HCT116 (cell line): Measurements from ENCODE around the gene POU3F2. TPM values are rescaled to one million over a fixed set of nuclear protein-coding genes. Genes with fewer than 3 reads are reported as not detected.

Source experiments
- ATAC-seq: fragments of 200-7000 bp; cut with Tn5 transposase; 2 replicates; pipeline ENCODE4 v1.9.1; 2020; ENCODE audit warnings: mild to moderate bottlenecking, moderate library complexity
- BruUV-seq: library from RNA; stranded (reverse); fragments of 400-500 nt; replicated peaks from 2 replicates; lab custom pipeline; 2021; lab: Mats Ljungman, UMichigan
- CTCF ChIA-PET: fragments of 300-600 bp; sonication (Branson Sonifier 250); formaldehyde crosslinking; loops from one replicate; lab custom pipeline; 2021; ENCODE audit warnings: antibody characterized with exemption; lab: Charles Lee
- POLR2A ChIA-PET: fragments of 300-600, 350-600 bp; sonication (Branson Sonifier 250); formaldehyde crosslinking; loops from one replicate; lab custom pipeline; 2021; ENCODE audit warnings: antibody characterized with exemption; lab: Charles Lee
- RAD21 ChIA-PET, 2 experiments: fragments of 300-600 bp; sonication (Branson Sonifier 250); formaldehyde crosslinking; loops; one replicate each; lab custom pipeline; 2023; ENCODE audit warnings: low total read pairs in 2 of 2; ENCODE audit not compliant: uncharacterized antibody in 2 of 2, unreplicated experiment in 2 of 2, low non-redundant PET in 1 of 2; lab: Charles Lee
- DNase-seq: peaks from one replicate; pipeline ENCODE4 v3.0.0-alpha.2; 2010; ENCODE audit warnings: low read depth, low spot score
- H2AFZ ChIP-seq: fragments of 200-600 bp; shearing (Covaris generic), sonication (generic); 2 replicates; pipeline ENCODE4 v1.6.1; 2017; ENCODE audit warnings: low read depth, mixed run types, mixed read lengths, antibody characterized with exemption, low read length; ENCODE audit not compliant: poor library complexity, severe bottlenecking
- H3K27ac ChIP-seq: 2 replicates; pipeline ENCODE4 v1.5.1; 2012; ENCODE audit warnings: low read depth, low read length
- H3K27me3 ChIP-seq: fragments of 200-600 bp; sonication (generic); 2 replicates; pipeline ENCODE4 v1.6.1; 2016; ENCODE audit warnings: mixed run types, low read length, mixed read lengths; ENCODE audit not compliant: insufficient read depth
- H3K36me3 ChIP-seq, 2 experiments: fragments of 200-500 bp in 1 of 2; fragments of 200-600 bp in 1 of 2; sonication (Bioruptor generic) in 1 of 2; sonication (generic) in 1 of 2; 2 replicates each; pipeline versions ENCODE4 v1.5.1 to v1.6.1; 2014 to 2016; ENCODE audit warnings: low read length in 2 of 2, inconsistent platforms in 1 of 2, mixed read lengths in 1 of 2, mixed run types in 1 of 2; ENCODE audit not compliant: insufficient read depth in 2 of 2, control insufficient read depth in 1 of 2
- H3K4me1 ChIP-seq, 2 experiments: fragments of 200-600 bp in 1 of 2; sonication (generic) in 1 of 2; 2 replicates each; pipeline versions ENCODE4 v1.5.1 to v1.6.1; 2012 to 2017; ENCODE audit warnings: low read length in 2 of 2, inconsistent platforms in 1 of 2, mild to moderate bottlenecking in 1 of 2, mixed read lengths in 1 of 2, mixed run types in 1 of 2, moderate library complexity in 1 of 2; ENCODE audit not compliant: insufficient read depth in 2 of 2, control insufficient read depth in 1 of 2
- H3K4me2 ChIP-seq: fragments of 200-600 bp; sonication (generic); 2 replicates; pipeline ENCODE4 v1.6.1; 2017; ENCODE audit warnings: mixed run types, low read length, mixed read lengths
- H3K4me3 ChIP-seq, 2 experiments: fragments of 200-600 bp in 1 of 2; sonication (generic) in 1 of 2; replicated peaks in 1 of 2; 2 replicates each; pipeline ENCODE4 v1.5.1; 2011 to 2016; ENCODE audit warnings: low read length in 2 of 2, control low read depth in 1 of 2, low read depth in 1 of 2, mild to moderate bottlenecking in 1 of 2, mixed read lengths in 1 of 2, mixed run types in 1 of 2
- H3K79me2 ChIP-seq: fragments of 200-600 bp; sonication (generic); 2 replicates; pipeline ENCODE4 v1.6.1; 2017; ENCODE audit warnings: mild to moderate bottlenecking, mixed run types, low read length, moderate library complexity, mixed read lengths; ENCODE audit not compliant: insufficient read depth
- H3K9ac ChIP-seq: fragments of 200-600 bp; sonication (generic); 2 replicates; pipeline ENCODE4 v1.6.1; 2016; ENCODE audit warnings: low read length, mixed read lengths
- H3K9me2 ChIP-seq: fragments of 200-600 bp; sonication (generic), shearing (Covaris generic); 2 replicates; pipeline ENCODE4 v1.6.1; 2017; ENCODE audit warnings: mixed run types, mild to moderate bottlenecking, moderate library complexity; ENCODE audit not compliant: insufficient read depth
- H3K9me3 ChIP-seq, 2 experiments: fragments of 200-500 bp in 1 of 2; fragments of 200-600 bp in 1 of 2; sonication (Bioruptor generic) in 1 of 2; sonication (generic) in 1 of 2; 2 replicates each; pipeline ENCODE4 v1.6.1; 2014 to 2017; ENCODE audit warnings: low read length in 2 of 2, mixed read lengths in 2 of 2, inconsistent platforms in 1 of 2, low read depth in 1 of 2, mild to moderate bottlenecking in 1 of 2, mixed run types in 1 of 2, moderate library complexity in 1 of 2; ENCODE audit not compliant: control insufficient read depth in 1 of 2, insufficient read depth in 1 of 2
- H4K20me1 ChIP-seq: fragments of 200-600 bp; sonication (generic), shearing (Covaris generic); 2 replicates; pipeline ENCODE4 v1.6.1; 2017; ENCODE audit warnings: mixed run types, mild to moderate bottlenecking, moderate library complexity; ENCODE audit not compliant: insufficient read depth
- ELF1 ChIP-seq: IDR thresholded peaks from 2 replicates; pipeline ENCODE4 v1.6.1; 2012; ENCODE audit warnings: low read depth, borderline replicate concordance
- FOSL1 ChIP-seq: IDR thresholded peaks from 2 replicates; pipeline ENCODE4 v1.6.1; 2012; ENCODE audit warnings: low read depth
- JUND ChIP-seq: IDR thresholded peaks from 2 replicates; pipeline ENCODE4 v1.6.1; 2012
- MAX ChIP-seq: IDR thresholded peaks from 2 replicates; pipeline ENCODE4 v1.6.1; 2012
- POLR2A ChIP-seq: IDR thresholded peaks from 2 replicates; pipeline ENCODE4 v1.7.0; 2011; ENCODE audit warnings: borderline replicate concordance; ENCODE audit not compliant: insufficient read depth, insufficient read length; ENCODE audit errors: extremely low read depth
- SIN3A ChIP-seq: IDR thresholded peaks from 2 replicates; pipeline ENCODE4 v1.6.1; 2012; ENCODE audit warnings: low read depth
- SP1 ChIP-seq: IDR thresholded peaks from 2 replicates; pipeline ENCODE4 v1.6.1; 2012; ENCODE audit warnings: low read depth
- TCF7L2 ChIP-seq: IDR thresholded peaks from 2 replicates; pipeline ENCODE4 v1.7.0; 2011; ENCODE audit warnings: borderline replicate concordance, inconsistent platforms; ENCODE audit not compliant: insufficient read depth, insufficient read length; ENCODE audit errors: extremely low read depth
- intact Hi-C: fragments of 100-400 bp; cut with micrococcal nuclease; formaldehyde crosslinking; loops from 2 replicates; pipeline ENCODE4 v1.10.0; 2022
- total RNA-seq: library from RNA; stranded (reverse); gene quantifications from one replicate; pipeline ENCODE4 v1.2.1, GENCODE V29; 2021; ENCODE audit not compliant: unreplicated experiment
- TF ChIP-seq, protein P1 (sequence below): IDR thresholded peaks from 2 replicates; pipeline ENCODE4 v1.6.1; 2012
- TF ChIP-seq, protein P2 (sequence below): IDR thresholded peaks from 2 replicates; pipeline ENCODE4 v1.6.1; 2012; ENCODE audit warnings: low read depth

The POU3F2 gene
- total RNA-seq, 1 experiment from 2014 or later, result not detected

DNA sequence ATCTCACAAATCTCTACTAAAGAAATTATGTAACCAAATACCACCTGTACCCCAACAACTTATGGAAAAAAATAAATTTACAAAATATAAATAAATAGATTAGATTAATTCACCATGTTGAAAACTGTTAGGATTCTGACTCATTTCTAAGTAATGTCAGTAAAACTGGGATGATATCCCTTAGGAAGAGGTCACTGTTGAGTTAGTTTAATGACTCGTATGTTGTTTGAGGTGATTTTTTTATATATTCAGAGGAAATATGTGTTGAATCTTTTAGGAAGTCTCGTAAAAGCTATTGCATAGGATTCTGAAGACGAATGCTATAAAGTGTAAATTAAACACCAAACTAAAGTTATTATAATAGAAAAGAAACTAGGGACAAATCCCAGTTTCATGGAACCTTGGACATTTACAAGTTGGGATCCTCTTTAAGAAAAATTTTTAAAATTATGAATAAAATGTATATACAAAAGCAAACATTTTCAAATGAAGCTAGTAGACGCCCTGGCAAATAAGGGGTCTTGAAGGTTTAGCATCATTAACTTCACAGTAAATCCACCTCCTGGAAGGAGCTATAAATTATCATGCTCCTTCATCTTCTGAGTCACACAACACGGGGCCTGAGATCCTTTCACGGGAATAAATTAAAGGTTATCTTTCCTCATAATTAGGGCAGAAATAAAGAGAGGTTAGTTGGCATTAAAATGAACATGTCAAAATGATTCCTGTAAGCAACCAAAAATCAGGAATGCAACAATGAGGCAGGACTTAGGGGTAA lies 37.0 kb upstream of the POU3F2 start:
- BruUV-seq, result no TSS peak
- TF ChIP-seq TCF7L2 (no peak), ELF1 (no peak), MAX (no peak), POLR2A (no peak), SP1 (no peak), FOSL1 (no peak), SIN3A (no peak), JUND (no peak)
- TF ChIP-seq, protein P1, sequence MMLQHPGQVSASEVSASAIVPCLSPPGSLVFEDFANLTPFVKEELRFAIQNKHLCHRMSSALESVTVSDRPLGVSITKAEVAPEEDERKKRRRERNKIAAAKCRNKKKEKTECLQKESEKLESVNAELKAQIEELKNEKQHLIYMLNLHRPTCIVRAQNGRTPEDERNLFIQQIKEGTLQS, result no peak
- TF ChIP-seq, protein P2, sequence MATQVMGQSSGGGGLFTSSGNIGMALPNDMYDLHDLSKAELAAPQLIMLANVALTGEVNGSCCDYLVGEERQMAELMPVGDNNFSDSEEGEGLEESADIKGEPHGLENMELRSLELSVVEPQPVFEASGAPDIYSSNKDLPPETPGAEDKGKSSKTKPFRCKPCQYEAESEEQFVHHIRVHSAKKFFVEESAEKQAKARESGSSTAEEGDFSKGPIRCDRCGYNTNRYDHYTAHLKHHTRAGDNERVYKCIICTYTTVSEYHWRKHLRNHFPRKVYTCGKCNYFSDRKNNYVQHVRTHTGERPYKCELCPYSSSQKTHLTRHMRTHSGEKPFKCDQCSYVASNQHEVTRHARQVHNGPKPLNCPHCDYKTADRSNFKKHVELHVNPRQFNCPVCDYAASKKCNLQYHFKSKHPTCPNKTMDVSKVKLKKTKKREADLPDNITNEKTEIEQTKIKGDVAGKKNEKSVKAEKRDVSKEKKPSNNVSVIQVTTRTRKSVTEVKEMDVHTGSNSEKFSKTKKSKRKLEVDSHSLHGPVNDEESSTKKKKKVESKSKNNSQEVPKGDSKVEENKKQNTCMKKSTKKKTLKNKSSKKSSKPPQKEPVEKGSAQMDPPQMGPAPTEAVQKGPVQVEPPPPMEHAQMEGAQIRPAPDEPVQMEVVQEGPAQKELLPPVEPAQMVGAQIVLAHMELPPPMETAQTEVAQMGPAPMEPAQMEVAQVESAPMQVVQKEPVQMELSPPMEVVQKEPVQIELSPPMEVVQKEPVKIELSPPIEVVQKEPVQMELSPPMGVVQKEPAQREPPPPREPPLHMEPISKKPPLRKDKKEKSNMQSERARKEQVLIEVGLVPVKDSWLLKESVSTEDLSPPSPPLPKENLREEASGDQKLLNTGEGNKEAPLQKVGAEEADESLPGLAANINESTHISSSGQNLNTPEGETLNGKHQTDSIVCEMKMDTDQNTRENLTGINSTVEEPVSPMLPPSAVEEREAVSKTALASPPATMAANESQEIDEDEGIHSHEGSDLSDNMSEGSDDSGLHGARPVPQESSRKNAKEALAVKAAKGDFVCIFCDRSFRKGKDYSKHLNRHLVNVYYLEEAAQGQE, result no peak
- H3K4me3 ChIP-seq, result no peak overlapping the region
- H3K27ac ChIP-seq, result no peak overlapping the region
- H3K36me3 ChIP-seq, result no peaks in the 10 kb centered on the region
- POLR2A ChIA-PET, result no interaction called here
- RAD21 ChIA-PET, result no interaction called here
- CTCF ChIA-PET, result no interaction called here
- no peaks in the 10 kb centered on the region for H3K4me1 ChIP-seq
- ATAC-seq (no peak), DNase-seq (no peak)
- H3K79me2 ChIP-seq, result no peaks in the 10 kb centered on the region
- H4K20me1 ChIP-seq, result no peaks in the 10 kb centered on the region
- no peak overlapping the region for H2AFZ ChIP-seq
- no peak overlapping the region for H3K9ac ChIP-seq
- no peaks in the 10 kb centered on the region for H3K9me3 ChIP-seq
- no peak overlapping the region for H3K4me2 ChIP-seq
- H3K27me3 ChIP-seq, result peaks cover 53% of the 10 kb centered on the region
- intact Hi-C loops, result no loop called here
- H3K9me2 ChIP-seq, result no peaks in the 10 kb centered on the region
